Measurements from ENCODE around the gene TLE5. TPM values are rescaled to one million over a fixed set of nuclear protein-coding genes. Genes with fewer than 3 reads are reported as not detected.

The TLE5 gene
- total and polyA plus RNA-seq, 10 of the 15 experiments (the other 5 are each of a cell fraction or from before 2014, with no cell fraction given), result 2.5 to 373 (median 154) TPM

DNA sequence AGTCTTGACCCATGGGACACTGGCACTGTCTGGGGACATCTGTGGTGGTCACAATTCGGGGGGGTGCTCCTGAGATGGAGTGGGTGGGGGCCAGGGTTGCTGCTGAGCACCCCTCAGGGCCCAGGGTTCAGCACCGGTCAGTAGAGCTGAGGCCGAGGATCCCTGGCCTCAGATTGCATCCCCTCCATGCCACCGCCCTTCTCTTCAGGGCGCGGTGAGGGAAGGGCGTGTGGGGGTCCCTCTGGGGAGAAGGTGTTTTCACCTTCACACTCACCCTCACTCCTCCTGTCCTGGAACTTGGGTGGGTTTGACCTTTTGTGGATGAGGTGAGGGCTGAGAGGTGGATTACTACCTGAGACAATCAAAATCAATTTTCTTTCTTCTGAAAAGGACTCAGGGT is 45.4 kb upstream of the TLE5 start:
- no peaks in the 10 kb centered on the region for H3K9me3 ChIP-seq (replicated peaks; ENCODE audit: control insufficient read depth, insufficient read depth, low read length)
- no peak overlapping the region for H3K9ac ChIP-seq (ENCODE audit: control insufficient read depth, insufficient read depth, low read length)
- intact Hi-C loops (cut with micrococcal nuclease; ENCODE audit: unreplicated experiment) (loop anchor here (1.0 kb wide), 1 partner anchor 145 kb away; no protein-coding TSS in a partner anchor), in situ Hi-C loops (cut with MboI) (no loop called here)
- H2AFZ ChIP-seq (ENCODE audit: control insufficient read depth, low read depth, low read length), result no peak overlapping the region
- SMC1A ChIA-PET (ENCODE audit: uncharacterized antibody, unreplicated experiment), result interaction anchor here (0.7 to 1.1 kb wide), 2 partner anchors 32 to 52 kb away, joined by 3 to 5 read pairs; no protein-coding TSS in a partner anchor
- H3K79me2 ChIP-seq (ENCODE audit: control insufficient read depth, insufficient read depth, low read length), result no peaks in the 10 kb centered on the region
- no peaks in the 10 kb centered on the region for H3K4me1 ChIP-seq (ENCODE audit: control insufficient read depth, insufficient read depth, low read length)
- no peaks in the 10 kb centered on the region; the same call in 1 of the 2 replicates for H4K20me1 ChIP-seq (ENCODE audit: control insufficient read depth, insufficient read depth)
- ATAC-seq, result no peak
- RAD21 ChIA-PET (ENCODE audit: unreplicated experiment), result no interaction called here
- no peak overlapping the region for H3K4me2 ChIP-seq (ENCODE audit: control insufficient read depth, insufficient read depth)
- H3K27me3 ChIP-seq (replicated peaks in 1 of 2; ENCODE audit: control insufficient read depth in 2 of 2, insufficient read depth in 2 of 2, low read length in 1 of 2), result no peaks in the 10 kb centered on the region
- no TSS peak for BruUV-seq (replicated peaks)
- DNase-seq (ENCODE audit: low read depth, low spot score), result no peak
- no peak overlapping the region for H3K4me3 ChIP-seq
- no peak overlapping the region for H3K27ac ChIP-seq (ENCODE audit: control insufficient read depth, insufficient read depth)
- FAIRE-seq, result no peak
- 83% methylated on average over 6 of the region's 7 CpGs for WGBS (ENCODE audit: insufficient coverage, insufficient replicate concordance, low lambda C conversion rate, missing lambda C conversion rate)
- no peaks in the 10 kb centered on the region for H3K36me3 ChIP-seq (ENCODE audit: control insufficient read depth in 2 of 2, insufficient read depth in 2 of 2, low read length in 1 of 2)
- CTCF ChIA-PET, result interaction anchor here (0.5 to 6.2 kb wide), 17 partner anchors 9 to 1235 kb away, joined by 3 to 73 read pairs (median 7); no protein-coding TSS in a partner anchor
- POLR2A ChIA-PET, result no interaction called here
- TF ChIP-seq SMAD1 (IDR thresholded peaks at IDR 0.05; ENCODE audit: low read depth, partially characterized antibody), result no peak
- no peak for TF ChIP-seq ZNF592 (IDR thresholded peaks at IDR 0.05)
- TF ChIP-seq SMARCA5 (IDR thresholded peaks at IDR 0.05), result no peak
- TF ChIP-seq TCF12 (IDR thresholded peaks at IDR 0.05; ENCODE audit: low read depth, low read length), result no peak
- no peak for TF ChIP-seq ZNF622 (IDR thresholded peaks at IDR 0.05)
- TF ChIP-seq ELK1 (IDR thresholded peaks at IDR 0.05; ENCODE audit: low read depth, low read length), result no peak
- TF ChIP-seq BCL11A (IDR thresholded peaks at IDR 0.05; ENCODE audit: low read depth, low read length), result no peak
- TF ChIP-seq ZNF24 (IDR thresholded peaks at IDR 0.05), result no peak
- TF ChIP-seq, protein P1, sequence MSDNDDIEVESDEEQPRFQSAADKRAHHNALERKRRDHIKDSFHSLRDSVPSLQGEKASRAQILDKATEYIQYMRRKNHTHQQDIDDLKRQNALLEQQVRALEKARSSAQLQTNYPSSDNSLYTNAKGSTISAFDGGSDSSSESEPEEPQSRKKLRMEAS (IDR thresholded peaks at IDR 0.05; ENCODE audit: low read depth, low read length), result no peak
- TF ChIP-seq CBX5 (IDR thresholded peaks at IDR 0.05; ENCODE audit: low read depth), result no peak
- TF ChIP-seq ETV6 (conservative IDR thresholded peaks at IDR 0.05 in 1 of 2, IDR thresholded peaks at IDR 0.05 in 1 of 2; ENCODE audit: borderline replicate concordance in 1 of 2, low read depth in 1 of 2), result no peak
- no peak for TF ChIP-seq BHLHE40 (IDR thresholded peaks at IDR 0.05; ENCODE audit: borderline replicate concordance in 1 of 2, low read depth in 2 of 2, low read length in 1 of 2)
- no peak for TF ChIP-seq PRDM15 (CRISPR knock-in tag; IDR thresholded peaks at IDR 0.05)

Measured in GM12878 (cell line).